PC-3 (cell line): ENCODE data around the gene WRNIP1. TPM values are rescaled to one million over a fixed set of nuclear protein-coding genes. Genes with fewer than 3 reads are reported as not detected.

Experiments
- ATAC-seq: fragments of 200-7000 bp; cut with Tn5 transposase; 2 replicates; pipeline ENCODE4 v1.9.1; 2020; ENCODE audit warnings: mild to moderate bottlenecking, moderate library complexity
- BruUV-seq: library from RNA; stranded (reverse); fragments of 400-500 nt; replicated peaks from 2 replicates; lab custom pipeline; 2021; lab: Mats Ljungman, UMichigan
- CTCF ChIA-PET: fragments of 300-600 bp; sonication (Branson Sonifier 250); formaldehyde crosslinking; loops from one replicate; lab custom pipeline; 2022; ENCODE audit warnings: antibody characterized with exemption; lab: Charles Lee
- POLR2A ChIA-PET: fragments of 300-600 bp; sonication (Branson Sonifier 250); formaldehyde crosslinking; loops from one replicate; lab custom pipeline; 2022; ENCODE audit warnings: antibody characterized with exemption; ENCODE audit not compliant: unreplicated experiment; lab: Charles Lee
- DNase-seq: peaks from one replicate; pipeline ENCODE4 v3.0.0-alpha.2; 2015
- H2AFZ ChIP-seq: fragments of 300-600 bp; sonication (generic); 2 replicates; pipeline ENCODE4 v1.6.0; 2016; ENCODE audit warnings: antibody characterized with exemption, low read length
- H3F3A ChIP-seq: fragments of 300-600 bp; sonication (generic); one replicate; pipeline ENCODE4 v1.6.0; 2017; ENCODE audit warnings: antibody characterized with exemption, low read length, control low read depth, mild to moderate bottlenecking; ENCODE audit not compliant: unreplicated experiment
- H3K27ac ChIP-seq: fragments of 300-600 bp; sonication (generic); 2 replicates; pipeline ENCODE4 v1.5.1; 2016; ENCODE audit warnings: mild to moderate bottlenecking, low read length
- H3K27me3 ChIP-seq: fragments of 300-600 bp; sonication (generic); 2 replicates; pipeline ENCODE4 v1.6.1; 2016; ENCODE audit warnings: low read length, mixed read lengths
- H3K36me3 ChIP-seq: fragments of 300-600 bp; sonication (generic); 2 replicates; pipeline ENCODE4 v1.6.1; 2016; ENCODE audit warnings: low read depth, mixed run types, low read length, mixed read lengths
- H3K4me1 ChIP-seq: fragments of 300-600 bp; sonication (generic); 2 replicates; pipeline ENCODE4 v1.5.1; 2016; ENCODE audit warnings: low read length; ENCODE audit not compliant: insufficient read depth
- H3K4me2 ChIP-seq: fragments of 300-600 bp; sonication (generic); 2 replicates; pipeline ENCODE4 v1.6.0; 2016; ENCODE audit warnings: low read length
- H3K4me3 ChIP-seq: fragments of 300-600 bp; sonication (generic); 2 replicates; pipeline ENCODE4 v1.5.1; 2016; ENCODE audit warnings: mild to moderate bottlenecking, low read length, mixed read lengths
- H3K79me2 ChIP-seq: fragments of 300-600 bp; sonication (generic); 2 replicates; pipeline ENCODE4 v1.6.1; 2017; ENCODE audit warnings: low read length, mixed read lengths
- H3K9ac ChIP-seq: fragments of 300-600 bp; sonication (generic); 2 replicates; pipeline ENCODE4 v1.6.0; 2016; ENCODE audit warnings: mild to moderate bottlenecking, low read length
- H3K9me2 ChIP-seq: fragments of 300-600 bp; sonication (generic); replicated peaks from 2 replicates; pipeline ENCODE4 v1.6.1; 2016; ENCODE audit warnings: mixed run types, low read length, mixed read lengths
- H3K9me3 ChIP-seq: fragments of 300-600 bp; sonication (generic); 2 replicates; pipeline ENCODE4 v1.6.1; 2016; ENCODE audit warnings: low read length, mixed read lengths
- H4K20me1 ChIP-seq: fragments of 300-600 bp; sonication (generic); 2 replicates; pipeline ENCODE4 v1.6.1; 2016; ENCODE audit warnings: low read length, mixed read lengths
- EZH2 ChIP-seq: fragments of 300-600 bp; sonication (generic); IDR thresholded peaks from one replicate; pipeline ENCODE4 v1.6.1; 2017; ENCODE audit warnings: antibody characterized with exemption, mild to moderate bottlenecking, low read length; ENCODE audit not compliant: unreplicated experiment
- EZH2phosphoT487 ChIP-seq: fragments of 300-600 bp; sonication (generic); IDR thresholded peaks from 2 replicates; pipeline ENCODE4 v1.6.1; 2018; ENCODE audit warnings: mild to moderate bottlenecking, antibody characterized with exemption, low read length, borderline replicate concordance
- intact Hi-C: fragments of 100-400 bp; cut with micrococcal nuclease; formaldehyde crosslinking; loops from 2 replicates; pipeline ENCODE4 v1.9.0; 2023
- total RNA-seq: library from RNA; depleted of rRNA; stranded (reverse); fragments of >200 nt; gene quantifications from 2 replicates; pipeline ENCODE4 v1.2.3, GENCODE V29; 2014
- TF ChIP-seq, protein P1 (sequence below): fragments of 300-600 bp; sonication (generic); conservative IDR thresholded peaks from 2 replicates; pipeline ENCODE4 v1.5.1; 2017; ENCODE audit warnings: antibody characterized with exemption, low read depth, mild to moderate bottlenecking, low read length

Gene WRNIP1
- total RNA-seq, 1 experiment from 2014 or later: 92.2 TPM

DNA sequence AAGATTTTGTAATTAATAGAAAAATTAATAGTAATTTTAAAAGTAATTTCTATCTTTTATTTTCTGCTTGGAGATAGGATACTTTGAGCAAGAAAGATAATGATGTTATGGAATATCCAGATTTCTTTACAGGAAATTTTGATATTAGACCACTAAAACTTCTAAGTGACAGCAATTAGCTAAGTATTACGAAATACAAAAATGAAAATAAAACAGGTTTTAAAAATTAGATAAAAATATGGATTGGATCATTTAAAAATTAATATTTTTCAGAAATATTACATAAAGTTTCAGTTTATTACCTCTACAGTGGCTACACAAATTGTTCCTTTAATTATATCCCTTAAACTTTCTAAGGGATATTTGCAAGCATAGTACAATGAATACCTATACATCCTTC, 10.3 kb upstream of the WRNIP1 start:
- H3K36me3 ChIP-seq: no peaks in the 10 kb centered on the region
- H3K27ac ChIP-seq: no peak overlapping the region
- BruUV-seq: no TSS peak
- POLR2A ChIA-PET: no interaction called here
- H3K4me3 ChIP-seq: no peak overlapping the region
- H2AFZ ChIP-seq: no peak overlapping the region
- H3K9ac ChIP-seq: no peak overlapping the region
- H3K9me3 ChIP-seq: no peaks in the 10 kb centered on the region
- H4K20me1 ChIP-seq: no peaks in the 10 kb centered on the region
- ATAC-seq: no peak
- no peaks in the 10 kb centered on the region for H3K79me2 ChIP-seq
- intact Hi-C loops: no loop called here
- DNase-seq: no peak
- no peaks in the 10 kb centered on the region for H3K27me3 ChIP-seq
- CTCF ChIA-PET: interaction anchor here (0.6 kb wide), 1 partner anchor 1190 kb away, joined by 9 read pairs; no protein-coding TSS in a partner anchor
- H3K4me2 ChIP-seq: no peak overlapping the region
- peaks cover 16% of the 10 kb centered on the region for H3K4me1 ChIP-seq
- H3F3A ChIP-seq: no peaks in the 10 kb centered on the region
- H3K9me2 ChIP-seq: no peaks in the 10 kb centered on the region
- TF ChIP-seq EZH2phosphoT487 (no peak), EZH2 (no peak)
- TF ChIP-seq, protein P1, sequence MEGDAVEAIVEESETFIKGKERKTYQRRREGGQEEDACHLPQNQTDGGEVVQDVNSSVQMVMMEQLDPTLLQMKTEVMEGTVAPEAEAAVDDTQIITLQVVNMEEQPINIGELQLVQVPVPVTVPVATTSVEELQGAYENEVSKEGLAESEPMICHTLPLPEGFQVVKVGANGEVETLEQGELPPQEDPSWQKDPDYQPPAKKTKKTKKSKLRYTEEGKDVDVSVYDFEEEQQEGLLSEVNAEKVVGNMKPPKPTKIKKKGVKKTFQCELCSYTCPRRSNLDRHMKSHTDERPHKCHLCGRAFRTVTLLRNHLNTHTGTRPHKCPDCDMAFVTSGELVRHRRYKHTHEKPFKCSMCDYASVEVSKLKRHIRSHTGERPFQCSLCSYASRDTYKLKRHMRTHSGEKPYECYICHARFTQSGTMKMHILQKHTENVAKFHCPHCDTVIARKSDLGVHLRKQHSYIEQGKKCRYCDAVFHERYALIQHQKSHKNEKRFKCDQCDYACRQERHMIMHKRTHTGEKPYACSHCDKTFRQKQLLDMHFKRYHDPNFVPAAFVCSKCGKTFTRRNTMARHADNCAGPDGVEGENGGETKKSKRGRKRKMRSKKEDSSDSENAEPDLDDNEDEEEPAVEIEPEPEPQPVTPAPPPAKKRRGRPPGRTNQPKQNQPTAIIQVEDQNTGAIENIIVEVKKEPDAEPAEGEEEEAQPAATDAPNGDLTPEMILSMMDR: no peak

DNA sequence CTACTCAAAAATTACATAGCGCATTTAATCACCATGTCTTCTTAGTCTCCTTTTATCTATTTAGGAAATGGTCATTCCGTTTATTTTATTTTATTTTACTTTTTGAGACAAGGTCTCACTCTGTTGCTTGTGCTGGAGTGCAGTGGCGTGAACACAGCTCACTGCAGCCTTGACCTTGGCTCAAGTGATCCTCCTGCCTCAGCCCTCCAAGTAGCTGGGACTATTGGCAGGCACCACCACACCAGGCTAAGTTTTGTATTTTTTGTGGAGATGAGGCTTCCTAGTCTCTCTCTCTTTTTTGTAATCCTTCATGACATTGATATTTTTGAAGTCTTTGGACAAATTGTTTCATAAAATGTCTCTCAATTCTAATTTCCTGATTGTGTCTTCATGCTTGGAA, 9.7 kb upstream of the WRNIP1 start:
- ChIA-PET CTCF (no interaction called here), POLR2A (no interaction called here)
- BruUV-seq: no TSS peak

DNA sequence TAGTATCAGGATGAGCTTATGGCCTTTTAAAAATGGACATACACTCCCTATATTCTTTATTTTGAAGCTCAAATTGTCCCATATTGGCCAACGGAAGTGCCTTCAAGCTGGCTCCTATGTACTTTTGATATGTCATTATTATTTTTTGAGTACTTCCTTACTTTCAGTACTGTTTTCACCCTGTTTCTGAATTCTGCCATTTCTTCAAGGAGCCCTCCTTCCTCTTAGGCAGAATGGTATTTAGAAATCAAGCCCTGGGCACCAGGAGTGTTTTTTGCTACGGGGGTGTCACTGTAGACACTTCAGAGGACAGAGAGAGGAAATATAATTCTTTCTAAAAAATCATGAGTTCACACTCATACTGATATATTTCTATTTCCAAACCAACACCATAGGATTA, 9.0 kb upstream of the WRNIP1 start:
- DNase-seq (no peak), ATAC-seq (no peak)
- no peak overlapping the region for H3K4me2 ChIP-seq
- H3F3A ChIP-seq: no peaks in the 10 kb centered on the region
- H3K4me1 ChIP-seq: peaks cover 24% of the 10 kb centered on the region
- ChIA-PET CTCF (no interaction called here), POLR2A (no interaction called here)
- intact Hi-C loops: no loop called here
- H3K36me3 ChIP-seq: no peaks in the 10 kb centered on the region
- no peaks in the 10 kb centered on the region for H4K20me1 ChIP-seq
- H3K27me3 ChIP-seq: no peaks in the 10 kb centered on the region
- TF ChIP-seq, protein P1: no peak
- TF ChIP-seq EZH2 (no peak), EZH2phosphoT487 (no peak)
- H3K9me3 ChIP-seq: no peaks in the 10 kb centered on the region
- BruUV-seq: no TSS peak
- no peaks in the 10 kb centered on the region for H3K79me2 ChIP-seq
- H3K27ac ChIP-seq: no peak overlapping the region
- no peak overlapping the region for H3K9ac ChIP-seq
- H2AFZ ChIP-seq: no peak overlapping the region
- H3K4me3 ChIP-seq: no peak overlapping the region
- H3K9me2 ChIP-seq: no peaks in the 10 kb centered on the region

More for the DNA sequence above, 9.7 kb upstream of the WRNIP1 start:
- no peaks in the 10 kb centered on the region for H3K9me3 ChIP-seq
- H3K4me2 ChIP-seq: no peak overlapping the region
- DNase-seq: no peak
- peaks cover 18% of the 10 kb centered on the region for H3K4me1 ChIP-seq
- H3K27me3 ChIP-seq: no peaks in the 10 kb centered on the region
- H3K4me3 ChIP-seq: no peak overlapping the region
- H3K36me3 ChIP-seq: no peaks in the 10 kb centered on the region
- H3F3A ChIP-seq: no peaks in the 10 kb centered on the region
- intact Hi-C loops: no loop called here
- H4K20me1 ChIP-seq: no peaks in the 10 kb centered on the region
- H3K9me2 ChIP-seq: no peaks in the 10 kb centered on the region
- no peak overlapping the region for H3K9ac ChIP-seq
- ATAC-seq: no peak
- H3K27ac ChIP-seq: no peak overlapping the region
- TF ChIP-seq, protein P1: no peak
- no peak for TF ChIP-seq EZH2
- no peak for TF ChIP-seq EZH2phosphoT487
- no peaks in the 10 kb centered on the region for H3K79me2 ChIP-seq
- H2AFZ ChIP-seq: no peak overlapping the region
